ENCODE results near the gene BCDIN3D. TPM values are rescaled to one million over a fixed set of nuclear protein-coding genes. Genes with fewer than 3 reads are reported as not detected.

BCDIN3D gene
- total and polyA plus RNA-seq, 2 of the 8 experiments (the other 6 are each of a cell fraction or from before 2014, with no cell fraction given): 1.6 to 2.4 TPM

GRCh38 chr12:49790741-49791555, 52.0 kb downstream of the BCDIN3D start:
- no peak overlapping the region for H3K4me2 ChIP-seq (ENCODE audit: insufficient read depth in 1 of 2, low read depth in 2 of 2, low read length in 2 of 2)
- DNase-seq (ENCODE audit: low read depth in 1 of 2, low spot score in 2 of 2) (no peak), FAIRE-seq (no peak)
- H2BK120ac ChIP-seq (replicated peaks; ENCODE audit: low read depth, low read length): no peak overlapping the region
- no peak overlapping the region for H2BK15ac ChIP-seq (ENCODE audit: low read length)
- 89% methylated on average over 22 of the region's 22 CpGs; no CpG with 5 or more reads in 1 of the 2 experiments for WGBS, 2 experiments (ENCODE audit: extremely low coverage in 1 of 2, insufficient coverage in 1 of 2, insufficient read length in 1 of 2, insufficient replicate concordance in 2 of 2, low coverage in 1 of 2, low lambda C conversion rate in 2 of 2, missing lambda C conversion rate in 1 of 2)
- H4K91ac ChIP-seq (replicated peaks; ENCODE audit: insufficient read length, low read length): no peak overlapping the region
- H3K36me3 ChIP-seq (ENCODE audit: control insufficient read depth in 2 of 4, insufficient read depth in 4 of 4, low read length in 3 of 4): peaks cover 0 to 7% (median 2%) of the 10 kb centered on the region in 4 experiments; a peak in 5 of 8 replicates
- H3K79me2 ChIP-seq (ENCODE audit: control insufficient read depth in 1 of 2, insufficient read depth in 2 of 2, low read length in 2 of 2): no peaks in the 10 kb centered on the region
- H2BK5ac ChIP-seq (ENCODE audit: low read depth, low read length): no peak overlapping the region
- no peak overlapping the region for H2BK12ac ChIP-seq (ENCODE audit: low read depth, low read length)
- TF ChIP-seq MAX (IDR thresholded peaks at IDR 0.05) (no peak), KDM4A (IDR thresholded peaks at IDR 0.05; ENCODE audit: low read depth, low read length, severe bottlenecking) (no peak), TAF1 (IDR thresholded peaks at IDR 0.05; ENCODE audit: low read depth, low read length) (no peak), TEAD4 (IDR thresholded peaks at IDR 0.05; ENCODE audit: low read depth, low read length) (no peak)
- H2AFZ ChIP-seq (ENCODE audit: low read length): no peak overlapping the region
- H3K4me3 ChIP-seq (ENCODE audit: extremely low read depth in 1 of 4, insufficient read depth in 2 of 4, low read depth in 3 of 4, low read length in 4 of 4): no peak overlapping the region
- H3K23me2 ChIP-seq (ENCODE audit: low read depth, low read length): no peaks in the 10 kb centered on the region
- no peaks in the 10 kb centered on the region for H3K79me1 ChIP-seq (ENCODE audit: low read depth, low read length)
- POLR2A ChIA-PET (ENCODE audit: partially characterized antibody): interaction anchor here (0.6 to 1.7 kb wide), 7 partner anchors 11 to 118 kb away, joined by 3 to 10 read pairs (median 3); partner anchors contain the start of genes BCDIN3D, NCKAP5L and TMBIM6
- H4K5ac ChIP-seq (ENCODE audit: insufficient read length, low read depth, low read length): no peak overlapping the region
- H4K8ac ChIP-seq (ENCODE audit: extremely low read depth, insufficient read depth, low read length): peak overlapping the region; percentile 8; the same call in 1 of the 2 replicates
- peaks cover 0 to 4% (median 0%) of the 10 kb centered on the region in 4 experiments; a peak in 2 of 7 replicates for H3K4me1 ChIP-seq (replicated peaks in 1 of 4; ENCODE audit: control insufficient read depth in 3 of 4, insufficient read depth in 4 of 4, low read length in 3 of 4)
- H2AK5ac ChIP-seq (ENCODE audit: low read depth, low read length): no peak overlapping the region
- no peak overlapping the region for H3K27ac ChIP-seq (ENCODE audit: low read depth, low read length)
- H3K56ac ChIP-seq (replicated peaks; ENCODE audit: insufficient read length, low read depth, low read length): no peak overlapping the region
- no peak overlapping the region for H3K4ac ChIP-seq (replicated peaks; ENCODE audit: insufficient read length, low read depth, low read length)
- no peak overlapping the region for H3K14ac ChIP-seq (ENCODE audit: insufficient read length)
- H3K23ac ChIP-seq (ENCODE audit: insufficient read length): no peak overlapping the region
- peaks cover 0 to 3% of the 10 kb centered on the region in 2 experiments for H4K20me1 ChIP-seq (replicated peaks in 1 of 2; ENCODE audit: control insufficient read depth in 1 of 2, insufficient read depth in 2 of 2, low read length in 2 of 2)
- CTCF ChIA-PET (ENCODE audit: partially characterized antibody): interaction anchor here (0.7 to 2.0 kb wide), 11 partner anchors 10 to 138 kb away, joined by 3 to 11 read pairs (median 3); partner anchors contain the start of gene TMBIM6
- H2BK20ac ChIP-seq (ENCODE audit: low read length): no peak overlapping the region
- no peaks in the 10 kb centered on the region for H3K9me3 ChIP-seq (ENCODE audit: insufficient read depth in 2 of 2, low read depth in 1 of 2, low read length in 1 of 2)
- H3K18ac ChIP-seq (ENCODE audit: extremely low read depth, low read length): no peak overlapping the region
- no peaks in the 10 kb centered on the region for H3K27me3 ChIP-seq (replicated peaks in 1 of 4; ENCODE audit: control insufficient read depth in 3 of 4, extremely low read depth in 1 of 4, insufficient read depth in 3 of 4, low read length in 3 of 4)
- H3K9ac ChIP-seq (replicated peaks in 1 of 4; ENCODE audit: extremely low read depth in 1 of 4, low read depth in 3 of 4, low read length in 3 of 4): no peak overlapping the region

Measured in H1 (cell line).